ENCODE results near the gene FLYWCH2. TPM values are rescaled to one million over a fixed set of nuclear protein-coding genes. Genes with fewer than 3 reads are reported as not detected.
A peak's percentile ranks its signal among the peaks of the same experiment; 100 is the strongest.

FLYWCH2 gene
- total RNA-seq, 2 donors from 2014 or later, result 78.8 to 150 TPM

DNA sequence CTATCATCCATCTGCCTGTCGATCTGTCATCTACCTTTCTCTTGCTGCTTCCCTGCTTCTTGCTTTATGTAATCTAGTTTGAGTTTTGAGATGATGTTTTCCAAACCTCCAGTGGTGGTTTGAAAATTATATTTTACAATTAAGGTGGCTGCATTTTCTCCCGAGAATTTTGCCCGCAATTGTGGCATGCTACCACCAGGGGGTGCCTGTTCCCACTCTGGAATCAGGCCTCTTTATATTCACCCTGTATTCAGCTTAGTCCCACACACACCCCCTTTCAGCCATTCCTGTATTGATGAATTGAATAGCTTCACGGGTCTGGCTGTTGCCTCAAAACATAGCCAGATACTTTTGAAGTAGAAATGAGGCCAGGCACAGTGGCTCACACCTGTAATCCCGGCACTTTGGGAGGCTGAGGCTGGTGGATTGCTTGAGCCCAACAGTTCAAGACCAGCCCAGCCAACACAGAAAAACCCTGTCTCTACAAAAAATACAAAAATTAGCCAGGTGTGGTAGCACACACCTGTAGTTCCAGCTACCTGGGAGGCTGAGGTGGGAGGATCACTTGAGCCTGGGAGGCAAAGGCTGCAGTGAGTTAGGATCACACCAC, 28.2 kb upstream of the FLYWCH2 start:
- intact Hi-C loops (cut with DNase I), result no loop called here
- H3K27me3 ChIP-seq (replicated peaks; ENCODE audit: insufficient read depth), result no peaks in the 10 kb centered on the region
- TF ChIP-seq, protein P1, sequence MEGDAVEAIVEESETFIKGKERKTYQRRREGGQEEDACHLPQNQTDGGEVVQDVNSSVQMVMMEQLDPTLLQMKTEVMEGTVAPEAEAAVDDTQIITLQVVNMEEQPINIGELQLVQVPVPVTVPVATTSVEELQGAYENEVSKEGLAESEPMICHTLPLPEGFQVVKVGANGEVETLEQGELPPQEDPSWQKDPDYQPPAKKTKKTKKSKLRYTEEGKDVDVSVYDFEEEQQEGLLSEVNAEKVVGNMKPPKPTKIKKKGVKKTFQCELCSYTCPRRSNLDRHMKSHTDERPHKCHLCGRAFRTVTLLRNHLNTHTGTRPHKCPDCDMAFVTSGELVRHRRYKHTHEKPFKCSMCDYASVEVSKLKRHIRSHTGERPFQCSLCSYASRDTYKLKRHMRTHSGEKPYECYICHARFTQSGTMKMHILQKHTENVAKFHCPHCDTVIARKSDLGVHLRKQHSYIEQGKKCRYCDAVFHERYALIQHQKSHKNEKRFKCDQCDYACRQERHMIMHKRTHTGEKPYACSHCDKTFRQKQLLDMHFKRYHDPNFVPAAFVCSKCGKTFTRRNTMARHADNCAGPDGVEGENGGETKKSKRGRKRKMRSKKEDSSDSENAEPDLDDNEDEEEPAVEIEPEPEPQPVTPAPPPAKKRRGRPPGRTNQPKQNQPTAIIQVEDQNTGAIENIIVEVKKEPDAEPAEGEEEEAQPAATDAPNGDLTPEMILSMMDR (IDR thresholded peaks at IDR 0.05), result peak in 3 of 4 experiments; percentile 8 to 27 (median 23)
- TF ChIP-seq POLR2A (IDR thresholded peaks at IDR 0.05), result no peak
- no peak for TF ChIP-seq POLR2AphosphoS5 (IDR thresholded peaks at IDR 0.05)
- no peaks in the 10 kb centered on the region for H3K36me3 ChIP-seq
- H3K27ac ChIP-seq, result no peak overlapping the region
- no peak for DNase-seq (ENCODE audit: low spot score)
- no peak overlapping the region for H3K4me3 ChIP-seq
- no peaks in the 10 kb centered on the region for H3K9me3 ChIP-seq
- 60% methylated on average over 5 of the region's 5 CpGs for WGBS
- no peaks in the 10 kb centered on the region for H3K4me1 ChIP-seq (replicated peaks)

DNA sequence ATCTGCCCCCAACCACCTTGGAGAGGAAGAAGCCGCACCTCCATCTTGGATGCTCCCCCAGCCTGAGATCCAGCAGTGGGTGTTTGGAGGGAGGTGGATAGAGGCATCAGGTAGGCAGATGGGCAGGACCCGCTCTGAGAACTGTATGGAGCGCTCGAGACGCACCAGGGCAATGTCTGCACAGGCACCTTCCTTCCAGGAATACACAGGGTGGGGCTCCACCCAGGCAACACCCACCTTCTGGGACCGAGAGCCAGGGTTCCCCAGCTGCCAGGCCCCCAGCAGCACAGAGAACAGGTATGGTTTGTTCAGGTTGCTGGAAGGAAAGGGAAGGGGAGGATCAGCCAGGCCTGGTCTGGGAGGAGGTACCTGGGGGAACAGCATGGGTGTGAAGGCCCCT, 27.5 kb upstream of the FLYWCH2 start:
- Histone ChIP-seq H3K9me3 (no peaks in the 10 kb centered on the region), H3K27ac (no peak overlapping the region), H3K4me3 (no peak overlapping the region), H3K4me1 (replicated peaks) (no peaks in the 10 kb centered on the region), H3K27me3 (replicated peaks; ENCODE audit: insufficient read depth) (no peaks in the 10 kb centered on the region), H3K36me3 (no peaks in the 10 kb centered on the region)
- TF ChIP-seq POLR2AphosphoS5 (IDR thresholded peaks at IDR 0.05) (no peak), POLR2A (IDR thresholded peaks at IDR 0.05) (no peak)
- TF ChIP-seq, protein P1 (IDR thresholded peaks at IDR 0.05), result no peak
- DNase-seq (ENCODE audit: low spot score), result no peak
- intact Hi-C loops (cut with DNase I), result no loop called here
- 83% methylated on average over 6 of the region's 6 CpGs for WGBS

DNA sequence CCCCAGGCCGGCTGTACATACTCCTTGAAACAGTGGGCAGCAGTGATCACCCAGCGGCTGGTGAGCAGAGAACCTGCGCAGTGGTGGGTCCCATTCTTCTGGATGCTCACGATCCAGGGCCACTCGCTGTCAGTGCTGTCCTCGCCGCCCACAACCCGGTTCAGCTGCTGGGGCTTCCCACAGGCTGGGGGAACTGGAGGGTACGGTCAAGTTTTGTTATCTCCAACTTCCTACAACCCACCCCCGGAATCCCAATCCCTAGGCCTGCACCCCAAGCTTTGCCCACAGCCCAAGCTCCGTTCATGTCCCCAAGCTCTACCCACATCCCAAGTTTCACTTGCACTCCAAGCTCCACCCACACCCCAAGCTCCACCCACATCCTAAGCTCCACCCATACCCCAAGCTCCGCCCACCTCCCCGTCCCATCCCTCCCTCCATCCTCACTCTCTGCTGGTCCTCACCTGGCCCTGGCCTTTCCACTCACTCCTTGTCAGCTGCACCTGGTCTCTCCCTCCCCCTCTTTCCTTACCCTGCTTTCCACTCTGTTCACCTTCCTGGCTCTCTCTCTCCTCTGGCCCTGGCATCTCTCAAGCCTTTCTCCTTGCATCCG, 26.8 kb upstream of the FLYWCH2 start:
- intact Hi-C loops (cut with DNase I), result no loop called here
- Histone ChIP-seq H3K27ac (no peak overlapping the region), H3K27me3 (replicated peaks; ENCODE audit: insufficient read depth) (no peaks in the 10 kb centered on the region)

DNA sequence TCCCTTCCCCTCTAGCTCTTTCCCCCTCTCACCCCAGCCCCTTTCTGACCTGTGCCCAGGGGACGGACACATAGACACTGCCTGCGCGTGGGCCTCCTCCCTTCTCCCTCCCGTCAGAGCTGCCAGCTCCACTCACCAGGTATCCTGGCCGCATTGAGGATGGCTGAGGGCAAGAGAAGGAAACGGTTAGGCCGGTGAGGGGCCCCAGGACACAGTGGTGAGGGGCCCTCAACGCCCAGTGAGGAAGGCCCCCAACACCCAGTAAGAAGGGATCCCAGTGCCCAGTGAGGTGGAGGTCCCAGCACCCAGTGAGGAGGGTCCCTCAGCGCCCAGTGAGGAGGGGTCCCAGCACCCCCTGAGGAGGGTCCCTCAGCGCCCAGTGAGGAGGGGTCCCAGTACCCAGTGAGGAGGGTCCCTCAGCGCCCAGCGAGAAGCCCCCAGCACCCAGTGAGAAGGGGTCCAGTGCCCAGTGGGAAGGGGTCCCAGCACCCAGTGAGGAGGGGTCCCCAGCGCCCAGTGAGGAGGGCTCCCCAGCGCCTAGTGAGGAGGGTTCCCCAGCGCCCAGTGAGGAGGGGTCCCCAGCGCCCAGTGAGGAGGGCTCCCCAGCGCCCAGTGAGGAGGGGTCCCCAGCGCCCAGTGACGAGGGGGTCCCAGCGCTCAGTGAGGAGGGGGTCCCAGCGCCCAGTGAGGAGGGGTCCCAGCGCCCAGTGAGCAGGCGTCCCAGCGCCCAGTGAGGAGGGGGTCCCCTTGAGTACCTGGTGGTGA, 26.1 kb upstream of the FLYWCH2 start:
- H3K4me1 ChIP-seq (replicated peaks), result no peaks in the 10 kb centered on the region
- no peaks in the 10 kb centered on the region for H3K27me3 ChIP-seq (replicated peaks; ENCODE audit: insufficient read depth)
- peak overlapping the region; percentile 21 to 42 for H3K4me3 ChIP-seq
- H3K27ac ChIP-seq, result peak overlapping the region; percentile 86 to 88
- WGBS, result 81% methylated on average over 22 of the region's 24 CpGs
- intact Hi-C loops (cut with DNase I), result no loop called here
- no peaks in the 10 kb centered on the region for H3K36me3 ChIP-seq
- no peak for DNase-seq (ENCODE audit: low spot score)
- no peak for TF ChIP-seq POLR2A (IDR thresholded peaks at IDR 0.05)
- no peak for TF ChIP-seq POLR2AphosphoS5 (IDR thresholded peaks at IDR 0.05)
- H3K9me3 ChIP-seq, result no peaks in the 10 kb centered on the region

More for the DNA sequence above, 26.8 kb upstream of the FLYWCH2 start:
- WGBS, result 83% methylated on average over 14 of the region's 14 CpGs
- no peak for DNase-seq (ENCODE audit: low spot score)
- TF ChIP-seq POLR2AphosphoS5 (IDR thresholded peaks at IDR 0.05) (no peak), POLR2A (IDR thresholded peaks at IDR 0.05) (peak; percentile 34)
- TF ChIP-seq, protein P1 (IDR thresholded peaks at IDR 0.05), result no peak
- Histone ChIP-seq H3K4me3 (no peak overlapping the region), H3K9me3 (no peaks in the 10 kb centered on the region), H3K36me3 (no peaks in the 10 kb centered on the region), H3K4me1 (replicated peaks) (no peaks in the 10 kb centered on the region)

DNA sequence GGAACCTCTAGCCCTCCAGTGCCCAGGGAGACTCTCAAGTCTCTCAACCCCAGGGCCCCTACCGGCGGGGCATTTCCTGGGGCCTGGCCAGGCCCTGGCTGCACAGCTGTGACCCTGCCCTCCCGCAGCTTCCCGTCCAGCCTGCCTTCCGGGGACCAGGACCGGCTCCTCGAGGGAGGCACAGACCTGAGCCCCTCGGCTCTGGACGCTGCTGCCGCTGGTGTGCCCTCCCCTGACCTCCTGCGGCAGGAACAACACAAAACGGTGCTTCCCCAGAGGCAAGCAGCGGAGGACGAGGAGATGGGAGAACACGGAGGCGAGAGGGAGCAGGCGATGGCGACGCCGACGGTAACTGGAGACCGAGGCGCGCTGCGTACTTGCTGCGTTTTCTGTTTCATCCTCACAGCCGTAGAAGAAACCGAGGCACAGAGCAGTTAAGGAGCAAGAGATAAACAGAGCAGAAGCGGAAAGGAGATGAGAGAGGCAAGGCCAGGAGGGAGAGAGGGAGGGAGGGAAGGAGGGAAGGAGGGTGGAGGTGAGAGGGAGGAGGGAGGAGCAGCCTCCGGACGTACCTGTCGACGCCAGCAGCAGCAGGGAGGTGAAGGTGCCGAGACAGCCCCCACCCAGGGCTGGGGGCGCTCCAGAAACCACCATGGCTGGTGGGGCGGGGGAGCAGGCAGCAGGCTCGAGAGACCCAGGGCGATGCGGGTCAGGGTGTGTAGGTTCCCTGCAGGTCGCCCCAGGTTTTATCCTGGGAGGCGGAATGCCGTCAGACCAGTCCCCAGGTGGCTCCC, 25.4 kb upstream of the FLYWCH2 start, which contains the start of gene PRSS22:
PRSS22 (minus strand) TSS at position 720 of the 794 bp plus-strand sequence; CDS start at position 654, 66 bp downstream.
- Histone ChIP-seq H3K36me3 (no peaks in the 10 kb centered on the region), H3K9me3 (no peaks in the 10 kb centered on the region), H3K27ac (peak within 1 kb of the TSS; percentile 86 to 88), H3K27me3 (replicated peaks; ENCODE audit: insufficient read depth) (no peaks in the 10 kb centered on the region), H3K4me3 (peak within 1 kb of the TSS; percentile 21 to 42), H3K4me1 (replicated peaks) (no peaks in the 10 kb centered on the region)
- intact Hi-C loops (cut with DNase I), result no loop called here
- TF ChIP-seq, protein P1 (IDR thresholded peaks at IDR 0.05), result no peak
- TF ChIP-seq POLR2A (IDR thresholded peaks at IDR 0.05), result peak; percentile 65
- TF ChIP-seq POLR2AphosphoS5 (IDR thresholded peaks at IDR 0.05), result peak; percentile 36
- peak; percentile 74 for DNase-seq (ENCODE audit: low spot score)
- WGBS, result 5% methylated on average over 42 of the region's 42 CpGs

All from prostate gland (tissue), 2 donors.